Astrocyte (in vitro differentiated cells and primary cell): ENCODE measurements around the gene AGPAT3. TPM values are rescaled to one million over a fixed set of nuclear protein-coding genes. Genes with fewer than 3 reads are reported as not detected.
A peak's percentile ranks its signal among the peaks of the same experiment; 100 is the strongest.

ENCODE experiments used
- DNase-seq: peaks from one replicate; pipeline ENCODE4 v3.0.0-alpha.2; 2010; ENCODE audit warnings: low read depth
- FAIRE-seq: peaks from 2 replicates; lab custom pipeline; 2011; peaks lifted over from hg19 to GRCh38; lab: Jason Lieb, UNC
- H2AFZ ChIP-seq: 2 replicates; pipeline ENCODE4 v1.6.0; 2012; ENCODE audit warnings: low read depth, low read length, inconsistent platforms
- H3K27ac ChIP-seq: 2 replicates; pipeline ENCODE4 v1.5.1; 2011; ENCODE audit warnings: low read depth, low read length, inconsistent platforms
- H3K27me3 ChIP-seq: 2 replicates; pipeline ENCODE4 v1.6.0; 2011; ENCODE audit warnings: low read length, inconsistent platforms; ENCODE audit not compliant: insufficient read depth
- H3K36me3 ChIP-seq: 2 replicates; pipeline ENCODE4 v1.5.1; 2011; ENCODE audit warnings: low read length, inconsistent platforms; ENCODE audit not compliant: insufficient read depth
- H3K4me1 ChIP-seq: 2 replicates; pipeline ENCODE4 v1.5.1; 2011; ENCODE audit warnings: low read length, inconsistent platforms; ENCODE audit not compliant: insufficient read depth
- H3K4me2 ChIP-seq: 2 replicates; pipeline ENCODE4 v1.6.0; 2012; ENCODE audit warnings: low read length, inconsistent platforms
- H3K4me3 ChIP-seq: 2 replicates; pipeline ENCODE4 v1.5.1; 2011; ENCODE audit warnings: low read depth, mild to moderate bottlenecking, low read length, inconsistent platforms; ENCODE audit not compliant: insufficient read depth
- H3K79me2 ChIP-seq: 2 replicates; pipeline ENCODE4 v1.6.0; 2012; ENCODE audit warnings: mild to moderate bottlenecking, low read length, inconsistent platforms; ENCODE audit not compliant: insufficient read depth
- H3K9ac ChIP-seq: 2 replicates; pipeline ENCODE4 v1.6.0; 2012; ENCODE audit warnings: mild to moderate bottlenecking, low read length, inconsistent platforms
- H3K9me3 ChIP-seq: 2 replicates; pipeline ENCODE4 v1.5.1; 2012; ENCODE audit warnings: low read depth, mild to moderate bottlenecking, low read length, inconsistent platforms; ENCODE audit not compliant: insufficient read depth
- H4K20me1 ChIP-seq: 2 replicates; pipeline ENCODE4 v1.6.0; 2012; ENCODE audit warnings: low read length, inconsistent platforms; ENCODE audit not compliant: insufficient read depth
- H3K27ac Mint-ChIP-seq: one replicate; pipeline ENCODE4 v1.8.0; 2021; ENCODE audit warnings: mild to moderate bottlenecking, mixed read lengths; ENCODE audit not compliant: unreplicated experiment
- H3K27me3 Mint-ChIP-seq: one replicate; pipeline ENCODE4 v1.8.0; 2021; ENCODE audit warnings: low read depth, mixed read lengths; ENCODE audit not compliant: unreplicated experiment
- H3K36me3 Mint-ChIP-seq: one replicate; pipeline ENCODE4 v1.8.0; 2021; ENCODE audit warnings: low read depth, mixed read lengths; ENCODE audit not compliant: unreplicated experiment
- H3K4me1 Mint-ChIP-seq: one replicate; pipeline ENCODE4 v1.8.0; 2021; ENCODE audit warnings: low read depth, mixed read lengths; ENCODE audit not compliant: unreplicated experiment
- H3K4me3 Mint-ChIP-seq: one replicate; pipeline ENCODE4 v1.8.0; 2021; ENCODE audit warnings: mild to moderate bottlenecking, moderate library complexity, mixed read lengths; ENCODE audit not compliant: unreplicated experiment
- H3K9me3 Mint-ChIP-seq: one replicate; pipeline ENCODE4 v1.8.0; 2021; ENCODE audit warnings: mild to moderate bottlenecking, mixed read lengths; ENCODE audit not compliant: unreplicated experiment
- CTCF ChIP-seq: IDR thresholded peaks from 2 replicates; pipeline ENCODE4 v1.5.1; 2011; ENCODE audit warnings: low read depth, mild to moderate bottlenecking, inconsistent platforms, low read length, moderate library complexity; ENCODE audit not compliant: insufficient read depth
- EZH2 ChIP-seq: IDR thresholded peaks from 2 replicates; pipeline ENCODE4 v1.6.1; 2012; ENCODE audit warnings: mild to moderate bottlenecking, low read length, inconsistent platforms; ENCODE audit not compliant: insufficient read depth
- total RNA-seq: library from RNA; stranded (reverse); gene quantifications from 2 replicates; pipeline ENCODE4 v1.2.1, GENCODE V29; 2021

AGPAT3 gene
- total RNA-seq, 1 donor from 2014 or later: 34.7 TPM

GRCh38 chr21:43824333-43825241 is 40.4 kb upstream of the AGPAT3 start:
- FAIRE-seq: peak; percentile 43
- H3K4me3 Mint-ChIP-seq: no peak overlapping the region
- no peak overlapping the region for H2AFZ ChIP-seq
- H3K36me3 ChIP-seq: no peaks in the 10 kb centered on the region
- H3K9me3 ChIP-seq: no peaks in the 10 kb centered on the region
- no peak overlapping the region for H3K27ac Mint-ChIP-seq
- no peaks in the 10 kb centered on the region for H3K79me2 ChIP-seq
- DNase-seq: peak; percentile 45
- peaks cover 4% of the 10 kb centered on the region for H3K27me3 Mint-ChIP-seq
- no peak overlapping the region for H3K9ac ChIP-seq
- H3K4me3 ChIP-seq: no peak overlapping the region
- H3K9me3 Mint-ChIP-seq: peaks cover 2% of the 10 kb centered on the region
- H3K27me3 ChIP-seq: no peaks in the 10 kb centered on the region
- no peaks in the 10 kb centered on the region for H4K20me1 ChIP-seq
- peaks cover 5% of the 10 kb centered on the region for H3K4me1 Mint-ChIP-seq
- TF ChIP-seq CTCF (no peak), EZH2 (no peak)
- H3K4me2 ChIP-seq: no peak overlapping the region
- H3K27ac ChIP-seq: no peak overlapping the region
- H3K36me3 Mint-ChIP-seq: peaks cover 3% of the 10 kb centered on the region
- peaks cover 9% of the 10 kb centered on the region for H3K4me1 ChIP-seq

GRCh38 chr21:43825242-43825935 is 39.6 kb upstream of the AGPAT3 start:
- Histone ChIP-seq H3K27me3 (peaks cover 2% of the 10 kb centered on the region), H3K4me2 (no peak overlapping the region), H3K9ac (no peak overlapping the region), H3K36me3 (no peaks in the 10 kb centered on the region), H4K20me1 (no peaks in the 10 kb centered on the region), H3K27ac (no peak overlapping the region), H3K79me2 (no peaks in the 10 kb centered on the region), H3K9me3 (no peaks in the 10 kb centered on the region), H3K4me1 (peaks cover 9% of the 10 kb centered on the region), H2AFZ (no peak overlapping the region), H3K4me3 (no peak overlapping the region)
- Mint-ChIP-seq H3K9me3 (peaks cover 2% of the 10 kb centered on the region), H3K4me3 (no peak overlapping the region), H3K36me3 (peaks cover under 1% of the 10 kb centered on the region), H3K27me3 (peaks cover 6% of the 10 kb centered on the region), H3K27ac (no peak overlapping the region), H3K4me1 (peaks cover 5% of the 10 kb centered on the region)
- DNase-seq: no peak
- TF ChIP-seq CTCF (no peak), EZH2 (no peak)
- no peak for FAIRE-seq
